Measurements from ENCODE around the gene GAB1.

The GAB1 gene

DNA sequence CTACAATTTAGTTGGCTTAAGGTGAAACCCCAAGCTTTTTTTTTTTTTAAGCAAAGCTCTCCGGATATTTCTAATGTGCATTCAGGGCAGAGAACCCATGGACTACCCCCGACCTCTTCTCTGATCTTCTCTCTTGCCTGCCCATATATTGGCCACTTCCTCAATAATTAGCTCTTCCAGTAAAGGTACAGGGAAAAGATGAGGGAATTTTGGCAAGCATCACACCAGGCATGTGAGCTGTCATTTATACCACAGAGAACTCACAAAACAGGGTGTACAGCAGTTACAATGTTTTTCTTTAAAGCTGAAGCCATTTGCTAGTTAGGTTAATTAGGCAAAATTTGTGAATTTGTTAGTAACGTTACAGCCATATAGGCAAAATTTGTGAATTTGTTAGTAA is 73.3 kb downstream of the GAB1 start:
- no peaks in the 10 kb centered on the region for H3K36me3 ChIP-seq (ENCODE audit: insufficient read depth, low read length)
- no peaks in the 10 kb centered on the region for H3F3A ChIP-seq (ENCODE audit: insufficient read depth, low read length)
- no peaks in the 10 kb centered on the region for H3K9me2 ChIP-seq (ENCODE audit: low read depth, low read length)
- TF ChIP-seq EZH2 (IDR thresholded peaks at IDR 0.05; ENCODE audit: borderline replicate concordance, low read length) = no peak
- TF ChIP-seq, protein P1, sequence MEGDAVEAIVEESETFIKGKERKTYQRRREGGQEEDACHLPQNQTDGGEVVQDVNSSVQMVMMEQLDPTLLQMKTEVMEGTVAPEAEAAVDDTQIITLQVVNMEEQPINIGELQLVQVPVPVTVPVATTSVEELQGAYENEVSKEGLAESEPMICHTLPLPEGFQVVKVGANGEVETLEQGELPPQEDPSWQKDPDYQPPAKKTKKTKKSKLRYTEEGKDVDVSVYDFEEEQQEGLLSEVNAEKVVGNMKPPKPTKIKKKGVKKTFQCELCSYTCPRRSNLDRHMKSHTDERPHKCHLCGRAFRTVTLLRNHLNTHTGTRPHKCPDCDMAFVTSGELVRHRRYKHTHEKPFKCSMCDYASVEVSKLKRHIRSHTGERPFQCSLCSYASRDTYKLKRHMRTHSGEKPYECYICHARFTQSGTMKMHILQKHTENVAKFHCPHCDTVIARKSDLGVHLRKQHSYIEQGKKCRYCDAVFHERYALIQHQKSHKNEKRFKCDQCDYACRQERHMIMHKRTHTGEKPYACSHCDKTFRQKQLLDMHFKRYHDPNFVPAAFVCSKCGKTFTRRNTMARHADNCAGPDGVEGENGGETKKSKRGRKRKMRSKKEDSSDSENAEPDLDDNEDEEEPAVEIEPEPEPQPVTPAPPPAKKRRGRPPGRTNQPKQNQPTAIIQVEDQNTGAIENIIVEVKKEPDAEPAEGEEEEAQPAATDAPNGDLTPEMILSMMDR (IDR thresholded peaks at IDR 0.05; ENCODE audit: low read length) = no peak
- no peak overlapping the region for H3K27ac ChIP-seq (ENCODE audit: low read depth, low read length, poor library complexity, severe bottlenecking)
- H3K4me3 ChIP-seq (ENCODE audit: low read depth, low read length, poor library complexity, severe bottlenecking) = no peak overlapping the region
- H4K20me1 ChIP-seq (ENCODE audit: insufficient read depth, low read length) = no peaks in the 10 kb centered on the region
- peaks cover 35% of the 10 kb centered on the region for H3K4me1 ChIP-seq (ENCODE audit: insufficient read depth, low read length, severe bottlenecking)
- H2AFZ ChIP-seq (ENCODE audit: low read length) = no peak overlapping the region
- no peaks in the 10 kb centered on the region for H3K27me3 ChIP-seq (ENCODE audit: insufficient read depth, low read length)
- H3K79me2 ChIP-seq (ENCODE audit: insufficient read depth, low read length) = no peaks in the 10 kb centered on the region
- no peaks in the 10 kb centered on the region for H3K9me3 ChIP-seq (ENCODE audit: low read length)
- H3K4me2 ChIP-seq (ENCODE audit: low read length) = no peak overlapping the region
- no peak overlapping the region for H3K9ac ChIP-seq (ENCODE audit: low read length)

DNA sequence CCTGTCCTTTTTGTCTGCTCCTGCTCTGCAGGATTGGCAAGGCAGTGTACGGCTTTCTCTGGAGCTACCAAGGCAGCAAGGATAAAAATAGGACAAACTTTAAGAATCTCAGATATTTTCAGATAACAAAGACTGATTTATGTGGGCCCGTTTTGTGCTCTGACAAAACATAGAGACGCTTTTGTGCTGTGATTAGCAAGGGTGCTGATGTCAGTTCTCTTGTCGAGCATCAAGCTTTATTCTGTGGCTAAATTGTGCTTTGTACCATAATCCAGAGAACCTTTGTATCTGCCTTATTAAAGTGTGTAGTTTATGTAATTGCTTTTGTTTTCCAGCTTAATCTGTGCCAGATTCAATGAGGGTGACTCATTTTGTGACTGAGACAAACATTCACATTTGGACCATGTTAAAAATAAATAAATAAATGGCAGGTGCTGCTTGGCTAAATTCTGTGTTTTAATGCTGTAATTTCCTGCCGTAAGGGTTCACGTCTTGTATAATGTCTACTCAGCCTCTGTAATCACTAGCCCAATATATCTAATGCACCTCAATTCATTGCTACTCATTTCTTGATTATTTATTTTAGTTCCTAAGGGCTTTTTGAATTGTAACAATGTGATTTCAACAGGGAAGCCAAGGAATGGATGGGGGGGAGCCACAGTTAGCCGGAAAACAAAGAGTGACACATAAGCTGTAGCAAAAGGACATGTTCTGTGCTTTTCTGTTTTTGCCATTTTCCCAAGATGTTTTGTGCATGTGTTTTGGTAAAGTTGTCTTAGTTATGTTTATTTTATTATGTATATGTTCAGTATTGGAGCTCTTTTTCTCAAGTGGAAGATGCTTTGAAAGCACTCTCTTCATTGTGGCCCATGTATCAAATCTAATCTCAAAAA is 75.1 kb downstream of the GAB1 start:
- Histone ChIP-seq H3K27me3 (ENCODE audit: insufficient read depth, low read length) (no peaks in the 10 kb centered on the region), H3F3A (ENCODE audit: insufficient read depth, low read length) (no peaks in the 10 kb centered on the region), H2AFZ (ENCODE audit: low read length) (no peak overlapping the region), H3K4me2 (ENCODE audit: low read length) (no peak overlapping the region), H3K79me2 (ENCODE audit: insufficient read depth, low read length) (no peaks in the 10 kb centered on the region), H3K4me3 (ENCODE audit: low read depth, low read length, poor library complexity, severe bottlenecking) (no peak overlapping the region), H3K4me1 (ENCODE audit: insufficient read depth, low read length, severe bottlenecking) (peaks cover 22% of the 10 kb centered on the region), H4K20me1 (ENCODE audit: insufficient read depth, low read length) (no peaks in the 10 kb centered on the region), H3K9me3 (ENCODE audit: low read length) (no peaks in the 10 kb centered on the region), H3K9me2 (ENCODE audit: low read depth, low read length) (no peaks in the 10 kb centered on the region), H3K9ac (ENCODE audit: low read length) (no peak overlapping the region), H3K36me3 (ENCODE audit: insufficient read depth, low read length) (no peaks in the 10 kb centered on the region), H3K27ac (ENCODE audit: low read depth, low read length, poor library complexity, severe bottlenecking) (no peak overlapping the region)
- TF ChIP-seq, protein P1 (IDR thresholded peaks at IDR 0.05; ENCODE audit: low read length) = no peak
- TF ChIP-seq EZH2 (IDR thresholded peaks at IDR 0.05; ENCODE audit: borderline replicate concordance, low read length) = no peak

DNA sequence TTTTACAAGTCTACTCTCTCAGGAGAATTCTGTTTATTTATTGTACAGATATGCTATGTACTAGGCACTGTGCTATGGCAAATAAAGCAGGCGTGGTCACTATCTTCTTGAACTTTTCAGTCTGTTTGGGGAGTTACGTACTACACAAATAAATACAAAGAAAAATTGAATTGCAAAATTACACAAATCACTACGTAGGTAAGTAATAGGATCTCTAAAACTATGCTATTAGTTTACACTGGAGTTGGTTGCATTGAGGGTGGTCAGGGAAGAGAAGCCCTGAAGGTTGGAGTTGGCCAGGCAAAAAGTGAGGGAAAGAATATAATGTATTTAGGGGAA is 75.7 kb downstream of the GAB1 start:
- no peak for TF ChIP-seq EZH2 (IDR thresholded peaks at IDR 0.05; ENCODE audit: borderline replicate concordance, low read length)
- TF ChIP-seq, protein P1 (IDR thresholded peaks at IDR 0.05; ENCODE audit: low read length) = no peak
- no peaks in the 10 kb centered on the region for H3F3A ChIP-seq (ENCODE audit: insufficient read depth, low read length)
- H3K9me2 ChIP-seq (ENCODE audit: low read depth, low read length) = no peaks in the 10 kb centered on the region
- no peak overlapping the region for H3K27ac ChIP-seq (ENCODE audit: low read depth, low read length, poor library complexity, severe bottlenecking)
- H3K9me3 ChIP-seq (ENCODE audit: low read length) = no peaks in the 10 kb centered on the region
- H3K79me2 ChIP-seq (ENCODE audit: insufficient read depth, low read length) = no peaks in the 10 kb centered on the region
- H3K36me3 ChIP-seq (ENCODE audit: insufficient read depth, low read length) = no peaks in the 10 kb centered on the region
- H4K20me1 ChIP-seq (ENCODE audit: insufficient read depth, low read length) = no peaks in the 10 kb centered on the region
- H2AFZ ChIP-seq (ENCODE audit: low read length) = no peak overlapping the region
- H3K27me3 ChIP-seq (ENCODE audit: insufficient read depth, low read length) = no peaks in the 10 kb centered on the region
- H3K4me2 ChIP-seq (ENCODE audit: low read length) = no peak overlapping the region
- H3K4me3 ChIP-seq (ENCODE audit: low read depth, low read length, poor library complexity, severe bottlenecking) = no peak overlapping the region
- peaks cover 16% of the 10 kb centered on the region for H3K4me1 ChIP-seq (ENCODE audit: insufficient read depth, low read length, severe bottlenecking)
- H3K9ac ChIP-seq (ENCODE audit: low read length) = no peak overlapping the region
